K562 (cell line): ENCODE measurements around the gene FGF5. TPM values are rescaled to one million over a fixed set of nuclear protein-coding genes. Genes with fewer than 3 reads are reported as not detected.

Source experiments
- ATAC-seq: fragments of 200-7000 bp; cut with Tn5 transposase; 3 replicates; pipeline ENCODE4 v1.9.1; 2020; ENCODE audit warnings: moderate library complexity
- BruUV-seq: library from RNA; stranded (reverse); fragments of 400-500 nt; replicated peaks from 2 replicates; lab custom pipeline; 2021; lab: Mats Ljungman, UMichigan
- CTCF ChIA-PET: fragments of 300-600 bp; formaldehyde crosslinking; extraction: SDS; loops from one replicate; lab custom pipeline; 2021; ENCODE audit warnings: low intra/inter-chr PET ratio; lab: Yijun Ruan, JAX
- POLR2A ChIA-PET: fragments of 300-600, 350-650 bp; sonication (Branson Sonifier 250); formaldehyde crosslinking; extraction: SDS; loops from one replicate; lab custom pipeline; 2021; ENCODE audit warnings: antibody characterized with exemption, inconsistent platforms; lab: Yijun Ruan, JAX
- DNase-seq, 4 experiments: peaks; one replicate each; pipeline versions ENCODE4 v3.0.0 to v3.0.0-alpha.2; 2011 to 2018; ENCODE audit warnings: low spot score in 3 of 4, mixed read lengths in 3 of 4; ENCODE audit errors: extremely low read depth in 1 of 4
- FAIRE-seq: peaks from 2 replicates; lab custom pipeline; 2011; peaks lifted over from hg19 to GRCh38; lab: Jason Lieb, UNC
- H2AFZ ChIP-seq: 2 replicates; pipeline ENCODE4 v1.6.0; 2011; ENCODE audit warnings: low read depth, low read length, control low read depth, inconsistent platforms
- H3K27ac ChIP-seq: fragments of 200-600 bp; 3 replicates; pipeline ENCODE4 v1.8.0; 2011; ENCODE audit warnings: low read depth, mild to moderate bottlenecking, control low read depth, inconsistent platforms, low read length, moderate library complexity, mixed read lengths; ENCODE audit errors: extremely low read depth
- H3K27me3 ChIP-seq, 2 experiments: fragments of 300-600 bp in 1 of 2; 2 replicates in 1 of 2; 3 replicates in 1 of 2; pipeline versions ENCODE4 v1.6.0 to v1.8.0; 2011; ENCODE audit warnings: inconsistent platforms in 2 of 2, low read length in 2 of 2, mild to moderate bottlenecking in 1 of 2, mixed read lengths in 1 of 2, moderate library complexity in 1 of 2; ENCODE audit not compliant: control insufficient read depth in 2 of 2, insufficient read depth in 2 of 2
- H3K36me3 ChIP-seq: fragments of 300-600 bp; 3 replicates; pipeline ENCODE4 v1.8.0; 2011; ENCODE audit warnings: mild to moderate bottlenecking, low read length, inconsistent platforms; ENCODE audit not compliant: control insufficient read depth, insufficient read depth
- H3K4me1 ChIP-seq, 2 experiments: fragments of 200-600 bp in 1 of 2; replicated peaks in 1 of 2; 2 replicates in 1 of 2; 3 replicates in 1 of 2; pipeline versions ENCODE4 v1.5.1 to v1.8.0; 2011; ENCODE audit warnings: inconsistent platforms in 2 of 2, low read length in 2 of 2, mild to moderate bottlenecking in 1 of 2, mixed read lengths in 1 of 2, moderate library complexity in 1 of 2; ENCODE audit not compliant: control insufficient read depth in 2 of 2, insufficient read depth in 2 of 2
- H3K4me2 ChIP-seq: 2 replicates; pipeline ENCODE4 v1.6.1; 2011; ENCODE audit warnings: low read length, control low read depth, inconsistent platforms, mixed read lengths; ENCODE audit not compliant: insufficient read depth
- H3K4me3 ChIP-seq: fragments of 200-600 bp; sonication (generic), shearing (Covaris generic); 2 replicates; pipeline ENCODE4 v1.5.1; 2016; ENCODE audit warnings: control low read depth, inconsistent platforms
- H3K79me2 ChIP-seq: fragments of 200-600 bp; 3 replicates; pipeline ENCODE4 v1.8.0; 2011; ENCODE audit warnings: low read length, inconsistent platforms; ENCODE audit not compliant: control insufficient read depth, insufficient read depth
- H3K9ac ChIP-seq, 2 experiments: 2 replicates each; pipeline versions ENCODE4 v1.6.0 to v1.6.1; 2011; ENCODE audit warnings: low read depth in 2 of 2, low read length in 2 of 2, control low read depth in 1 of 2, inconsistent platforms in 1 of 2, mild to moderate bottlenecking in 1 of 2, mixed read lengths in 1 of 2; ENCODE audit not compliant: insufficient read depth in 1 of 2
- H3K9me1 ChIP-seq: one replicate; pipeline ENCODE4 v1.6.0; 2011; ENCODE audit warnings: inconsistent platforms, mild to moderate bottlenecking, low read length, moderate library complexity; ENCODE audit not compliant: control insufficient read depth, insufficient read depth
- H3K9me3 ChIP-seq: replicated peaks from 2 replicates; pipeline ENCODE4 v1.5.1; 2011; ENCODE audit warnings: low read depth, low read length, inconsistent platforms; ENCODE audit not compliant: control insufficient read depth, insufficient read depth
- H4K20me1 ChIP-seq: replicated peaks from 2 replicates; pipeline ENCODE4 v1.6.1; 2011; ENCODE audit warnings: low read length, inconsistent platforms, mixed read lengths; ENCODE audit not compliant: control insufficient read depth, insufficient read depth
- ARHGAP35 ChIP-seq: fragments of 450-650 bp; IDR thresholded peaks from 2 replicates; pipeline ENCODE4 v1.6.1; 2018; ENCODE audit not compliant: partially characterized antibody
- ESRRA ChIP-seq: fragments of 450-650 bp; IDR thresholded peaks from 2 replicates; pipeline ENCODE4 v1.6.1; 2014; ENCODE audit warnings: low read depth, mild to moderate bottlenecking, moderate library complexity, borderline replicate concordance
- ETV6 ChIP-seq, 3 experiments: fragments of 150-350 bp in 1 of 3; sonication (generic) in 1 of 3; formaldehyde crosslinking in 1 of 3; IDR thresholded peaks; 2 replicates each; pipeline versions ENCODE4 v1.6.1 to v1.8.0; 2014 to 2022; ENCODE audit warnings: borderline replicate concordance in 2 of 3, low read depth in 2 of 3, antibody characterized with exemption in 1 of 3, low read length in 1 of 3, mild to moderate bottlenecking in 1 of 3, missing genetic modification reagents in 1 of 3
- FIP1L1 ChIP-seq: fragments of 200-400 bp; formaldehyde crosslinking; IDR thresholded peaks from 2 replicates; pipeline ENCODE4 v1.6.1; 2018; ENCODE audit warnings: mild to moderate bottlenecking, low read depth, low read length; ENCODE audit not compliant: poor library complexity, severe bottlenecking
- HEY1 ChIP-seq: fragments of 250-450 bp; sonication (Bioruptor Pico); IDR thresholded peaks from 2 replicates; pipeline ENCODE4 v1.5.0; 2020; ENCODE audit warnings: mild to moderate bottlenecking, moderate library complexity, borderline replicate concordance
- PHB ChIP-seq: fragments of 250-450 bp; sonication (Bioruptor Pico); IDR thresholded peaks from 2 replicates; pipeline ENCODE4 v1.5.0; 2021
- POU5F1 ChIP-seq: fragments of 150-350 bp; IDR thresholded peaks from 2 replicates; pipeline ENCODE4 v1.6.1; 2014; ENCODE audit warnings: borderline replicate concordance, low read length, low read depth, mild to moderate bottlenecking; ENCODE audit not compliant: partially characterized antibody
- PTTG1 ChIP-seq: fragments of 450-650 bp; IDR thresholded peaks from 2 replicates; pipeline ENCODE4 v1.6.1; 2016; ENCODE audit warnings: low read depth, mild to moderate bottlenecking, missing genetic modification characterization, missing compliant biosample characterization
- SNRNP70 ChIP-seq: fragments of 200-400 bp; formaldehyde crosslinking; optimal IDR thresholded peaks from 2 replicates; pipeline ENCODE3; 2017; ENCODE audit warnings: low read depth, low read length
- TFAM ChIP-seq: fragments of 250-450 bp; sonication (Bioruptor Pico); conservative IDR thresholded peaks from 2 replicates; pipeline ENCODE4 v1.5.0; 2021; ENCODE audit warnings: mild to moderate bottlenecking, moderate library complexity
- TFE3 ChIP-seq: fragments of 450-650 bp; formaldehyde crosslinking; IDR thresholded peaks from 2 replicates; pipeline ENCODE4 v1.4.0; 2020; ENCODE audit warnings: mild to moderate bottlenecking, mixed read lengths
- ZC3H11A ChIP-seq: IDR thresholded peaks from 2 replicates; pipeline ENCODE4 v1.6.1; 2012; ENCODE audit warnings: low read depth, low read length, improper control_type of control experiment
- ZMIZ1 ChIP-seq, 2 experiments: fragments of 150-350 bp in 1 of 2; IDR thresholded peaks; 2 replicates each; pipeline ENCODE4 v1.6.1; 2012 to 2016; ENCODE audit warnings: low read depth in 2 of 2, low read length in 2 of 2, mild to moderate bottlenecking in 1 of 2, moderate library complexity in 1 of 2
- ZNF280B ChIP-seq: fragments of 250-450 bp; sonication (Bioruptor Pico); IDR thresholded peaks from 2 replicates; pipeline ENCODE4 v1.5.1; 2021; ENCODE audit warnings: mild to moderate bottlenecking
- in situ Hi-C: fragments of 300-500 bp; cut with MboI; formaldehyde crosslinking; loops from 4 replicates; pipeline ENCODE4 v1.15.0; 2018; ENCODE audit warnings: inconsistent platforms, mixed read lengths
- intact Hi-C: fragments of 100-400 bp; cut with micrococcal nuclease; formaldehyde crosslinking; loops from 2 replicates; pipeline ENCODE4 v1.14.2; 2022
- polyA plus RNA-seq, 8 experiments: library from polyadenylated mRNA; depleted of rRNA in 4 of 8; stranded (reverse) in 5 of 8; unstranded in 3 of 8; fragments of >200 nt; fragmentation: Nextera tagmentation in 2 of 8; fragmentation: Illumina TruSeq in 1 of 8; extraction: Ambion mirVana in 2 of 8; extraction: Trizol in 1 of 8; gene quantifications; 2 replicates each; pipeline versions ENCODE4 v1.2.1 to v1.2.3, GENCODE V29; 2011 to 2014; ENCODE audit warnings: inconsistent platforms in 1 of 8, missing spikeins in 1 of 8
- total RNA-seq, 7 experiments: library from RNA; depleted of rRNA in 6 of 7; stranded (reverse); fragments of >200 nt in 6 of 7; fragmentation: Illumina TruSeq in 2 of 7; extraction: Trizol in 2 of 7; gene quantifications; 2 replicates each; pipeline versions ENCODE4 v1.2.1 to v1.2.3, GENCODE V29; 2011 to 2021; ENCODE audit warnings: low replicate concordance in 1 of 7

FGF5 gene
- total and polyA plus RNA-seq, 9 of the 15 experiments (the other 6 are each of a cell fraction or from before 2014, with no cell fraction given), result 0.38 to 2.7 (median 1.1) TPM

- Histone ChIP-seq H2AFZ (no peak overlapping the region), H3K4me3 (no peak overlapping the region), H3K79me2 (no peaks in the 10 kb centered on the region), H3K9ac (no peak overlapping the region), H3K4me2 (no peak overlapping the region), H4K20me1 (no peaks in the 10 kb centered on the region), H3K27me3 (no peaks in the 10 kb centered on the region), H3K9me1 (no peaks in the 10 kb centered on the region), H3K36me3 (no peaks in the 10 kb centered on the region), H3K27ac (no peak overlapping the region), H3K4me1 (peaks cover 0 to 7% of the 10 kb centered on the region in 2 experiments; a peak in 2 of 5 replicates), H3K9me3 (no peaks in the 10 kb centered on the region)
- DNase-seq (no peak), FAIRE-seq (no peak), ATAC-seq (no peak)
- intact Hi-C loops, result no loop called here
- CTCF ChIA-PET, result no interaction called here
- POLR2A ChIA-PET, result no interaction called here
- no TSS peak for BruUV-seq
- in situ Hi-C loops, result no loop called here
- no peak for TF ChIP-seq ZMIZ1 (IDR thresholded peaks at IDR 0.05; ENCODE audit: low read depth in 2 of 2, low read length in 2 of 2)
- no peak for TF ChIP-seq POU5F1
- TF ChIP-seq ETV6 (IDR thresholded peaks at IDR 0.05; ENCODE audit: borderline replicate concordance in 1 of 2, low read depth in 2 of 2, low read length in 1 of 2), result no peak
- TF ChIP-seq ETV6 (CRISPR knock-in tag; IDR thresholded peaks at IDR 0.05; ENCODE audit: borderline replicate concordance), result no peak
- TF ChIP-seq PHB (CRISPR knock-in tag), result no peak
- TF ChIP-seq PTTG1 (tag), result no peak
- TF ChIP-seq TFE3, result no peak
- TF ChIP-seq SNRNP70, result no peak
- no peak for TF ChIP-seq ZC3H11A
- TF ChIP-seq HEY1, result no peak
- no peak for TF ChIP-seq ARHGAP35
- no peak for TF ChIP-seq ESRRA
- TF ChIP-seq TFAM (CRISPR knock-in tag), result no peak
- no peak for TF ChIP-seq FIP1L1
- TF ChIP-seq ZNF280B (CRISPR knock-in tag), result no peak
Measured at GRCh38 chr4:80228460-80228859, 38.0 kb upstream of the FGF5 start.
